ENCODE results near the gene ZNF576. TPM values are rescaled to one million over a fixed set of nuclear protein-coding genes. Genes with fewer than 3 reads are reported as not detected.
A peak's percentile ranks its signal among the peaks of the same experiment; 100 is the strongest.

The ZNF576 gene
- total RNA-seq, 1 donor from 2014 or later = 6.8 TPM

- Histone ChIP-seq H3K9me3 (ENCODE audit: control insufficient read depth in 3 of 3, low read length in 3 of 3) (no peaks in the 10 kb centered on the region), H3K4me3 (ENCODE audit: low read length in 3 of 3) (no peak overlapping the region), H3K27me3 (ENCODE audit: control insufficient read depth in 3 of 3, insufficient read depth in 3 of 3, low read length in 3 of 3) (peaks cover 12 to 26% (median 24%) of the 10 kb centered on the region in 3 donors), H3K9ac (ENCODE audit: low read depth in 1 of 3, low read length in 3 of 3) (no peak overlapping the region), H3K4me1 (ENCODE audit: control insufficient read depth in 3 of 3, insufficient read depth in 3 of 3, low read length in 3 of 3) (peaks cover 7 to 12% (median 9%) of the 10 kb centered on the region in 3 donors), H3K27ac (ENCODE audit: low read depth, low read length) (no peak overlapping the region), H3K36me3 (ENCODE audit: control insufficient read depth in 3 of 3, insufficient read depth in 3 of 3, low read length in 3 of 3) (no peaks in the 10 kb centered on the region)
Measured at GRCh38 chr19:43636121-43636683, 39.8 kb downstream of the ZNF576 start.

- H3K36me3 ChIP-seq (ENCODE audit: control insufficient read depth in 3 of 3, insufficient read depth in 3 of 3, low read length in 3 of 3) = no peaks in the 10 kb centered on the region
- H3K4me1 ChIP-seq (ENCODE audit: control insufficient read depth in 3 of 3, insufficient read depth in 3 of 3, low read length in 3 of 3) = peaks cover 7 to 12% (median 9%) of the 10 kb centered on the region in 3 donors
- no peak overlapping the region for H3K4me3 ChIP-seq (ENCODE audit: low read length in 3 of 3)
- H3K9ac ChIP-seq (ENCODE audit: low read depth in 1 of 3, low read length in 3 of 3) = peak overlapping the region in 1 of 3 donors; percentile 8
- H3K9me3 ChIP-seq (ENCODE audit: control insufficient read depth in 3 of 3, low read length in 3 of 3) = no peaks in the 10 kb centered on the region
- H3K27ac ChIP-seq (ENCODE audit: low read depth, low read length) = no peak overlapping the region
- H3K27me3 ChIP-seq (ENCODE audit: control insufficient read depth in 3 of 3, insufficient read depth in 3 of 3, low read length in 3 of 3) = peaks cover 12 to 29% (median 29%) of the 10 kb centered on the region in 3 donors
Measured at GRCh38 chr19:43638214-43638994, 42.0 kb downstream of the ZNF576 start.

- Histone ChIP-seq H3K9me3 (ENCODE audit: control insufficient read depth in 3 of 3, low read length in 3 of 3) (no peaks in the 10 kb centered on the region), H3K27ac (ENCODE audit: low read depth, low read length) (no peak overlapping the region), H3K4me1 (ENCODE audit: control insufficient read depth in 3 of 3, insufficient read depth in 3 of 3, low read length in 3 of 3) (peaks cover 7 to 12% (median 9%) of the 10 kb centered on the region in 3 donors), H3K36me3 (ENCODE audit: control insufficient read depth in 3 of 3, insufficient read depth in 3 of 3, low read length in 3 of 3) (no peaks in the 10 kb centered on the region), H3K9ac (ENCODE audit: low read depth in 1 of 3, low read length in 3 of 3) (peak overlapping the region in 2 of 3 donors; percentile 32 to 62), H3K27me3 (ENCODE audit: control insufficient read depth in 3 of 3, insufficient read depth in 3 of 3, low read length in 3 of 3) (peaks cover 12 to 29% (median 29%) of the 10 kb centered on the region in 3 donors), H3K4me3 (ENCODE audit: low read length in 3 of 3) (peak overlapping the region; percentile 27 to 41 (median 36))
Measured at GRCh38 chr19:43638995-43639518, 42.7 kb downstream of the ZNF576 start.

- Histone ChIP-seq H3K27me3 (ENCODE audit: control insufficient read depth in 3 of 3, insufficient read depth in 3 of 3, low read length in 3 of 3) (peaks cover 12 to 29% (median 29%) of the 10 kb centered on the region in 3 donors), H3K9ac (ENCODE audit: low read depth in 1 of 3, low read length in 3 of 3) (peak within 1 kb of the TSS; percentile 32 to 62 (median 43)), H3K27ac (ENCODE audit: low read depth, low read length) (no peak within 1 kb of the TSS), H3K36me3 (ENCODE audit: control insufficient read depth in 3 of 3, insufficient read depth in 3 of 3, low read length in 3 of 3) (no peaks in the 10 kb centered on the region), H3K4me1 (ENCODE audit: control insufficient read depth in 3 of 3, insufficient read depth in 3 of 3, low read length in 3 of 3) (peaks cover 7 to 12% (median 9%) of the 10 kb centered on the region in 3 donors), H3K9me3 (ENCODE audit: control insufficient read depth in 3 of 3, low read length in 3 of 3) (no peaks in the 10 kb centered on the region), H3K4me3 (ENCODE audit: low read length in 3 of 3) (peak within 1 kb of the TSS; percentile 63 to 72 (median 67))
Measured at GRCh38 chr19:43639519-43640423, 43.4 kb downstream of the ZNF576 start, which contains the start of gene CADM4. TSS of gene CADM4 (minus strand) at chr19:43639850. CDS start at chr19:43639790, 60 bp downstream.

- H3K9me3 ChIP-seq (ENCODE audit: control insufficient read depth in 3 of 3, low read length in 3 of 3) = no peaks in the 10 kb centered on the region
- peak overlapping the region; percentile 63 to 72 (median 67) for H3K4me3 ChIP-seq (ENCODE audit: low read length in 3 of 3)
- no peak overlapping the region for H3K27ac ChIP-seq (ENCODE audit: low read depth, low read length)
- peaks cover 7 to 12% (median 9%) of the 10 kb centered on the region in 3 donors for H3K4me1 ChIP-seq (ENCODE audit: control insufficient read depth in 3 of 3, insufficient read depth in 3 of 3, low read length in 3 of 3)
- peaks cover 12 to 29% (median 29%) of the 10 kb centered on the region in 3 donors for H3K27me3 ChIP-seq (ENCODE audit: control insufficient read depth in 3 of 3, insufficient read depth in 3 of 3, low read length in 3 of 3)
- H3K9ac ChIP-seq (ENCODE audit: low read depth in 1 of 3, low read length in 3 of 3) = peak overlapping the region; percentile 25 to 43 (median 32)
- H3K36me3 ChIP-seq (ENCODE audit: control insufficient read depth in 3 of 3, insufficient read depth in 3 of 3, low read length in 3 of 3) = no peaks in the 10 kb centered on the region
Measured at GRCh38 chr19:43640424-43640757, 44.0 kb downstream of the ZNF576 start.

- Histone ChIP-seq H3K4me3 (ENCODE audit: low read length in 3 of 3) (no peak overlapping the region), H3K36me3 (ENCODE audit: control insufficient read depth in 3 of 3, insufficient read depth in 3 of 3, low read length in 3 of 3) (no peaks in the 10 kb centered on the region), H3K9ac (ENCODE audit: low read depth in 1 of 3, low read length in 3 of 3) (no peak overlapping the region), H3K27me3 (ENCODE audit: control insufficient read depth in 3 of 3, insufficient read depth in 3 of 3, low read length in 3 of 3) (peaks cover 7 to 29% (median 25%) of the 10 kb centered on the region in 3 donors), H3K9me3 (ENCODE audit: control insufficient read depth in 3 of 3, low read length in 3 of 3) (peaks cover 0 to 2% (median 0%) of the 10 kb centered on the region in 3 donors), H3K27ac (ENCODE audit: low read depth, low read length) (no peak overlapping the region), H3K4me1 (ENCODE audit: control insufficient read depth in 3 of 3, insufficient read depth in 3 of 3, low read length in 3 of 3) (peaks cover 7 to 12% (median 9%) of the 10 kb centered on the region in 3 donors)
Measured at GRCh38 chr19:43641333-43641732, 44.9 kb downstream of the ZNF576 start.

GRCh38 chr19:43642531-43642930 lies 46.1 kb downstream of the ZNF576 start:
- Histone ChIP-seq H3K36me3 (ENCODE audit: control insufficient read depth in 3 of 3, insufficient read depth in 3 of 3, low read length in 3 of 3) (no peaks in the 10 kb centered on the region), H3K4me1 (ENCODE audit: control insufficient read depth in 3 of 3, insufficient read depth in 3 of 3, low read length in 3 of 3) (peaks cover 7 to 12% (median 9%) of the 10 kb centered on the region in 3 donors), H3K9me3 (ENCODE audit: control insufficient read depth in 3 of 3, low read length in 3 of 3) (peaks cover 0 to 4% (median 0%) of the 10 kb centered on the region in 3 donors), H3K4me3 (ENCODE audit: low read length in 3 of 3) (no peak overlapping the region), H3K9ac (ENCODE audit: low read depth in 1 of 3, low read length in 3 of 3) (no peak overlapping the region), H3K27ac (ENCODE audit: low read depth, low read length) (no peak overlapping the region), H3K27me3 (ENCODE audit: control insufficient read depth in 3 of 3, insufficient read depth in 3 of 3, low read length in 3 of 3) (peaks cover 6 to 29% (median 25%) of the 10 kb centered on the region in 3 donors)

- peaks cover 6 to 24% (median 21%) of the 10 kb centered on the region in 3 donors for H3K27me3 ChIP-seq (ENCODE audit: control insufficient read depth in 3 of 3, insufficient read depth in 3 of 3, low read length in 3 of 3)
- H3K9me3 ChIP-seq (ENCODE audit: control insufficient read depth in 3 of 3, low read length in 3 of 3) = peaks cover 0 to 4% (median 0%) of the 10 kb centered on the region in 3 donors
- peaks cover 7 to 12% (median 9%) of the 10 kb centered on the region in 3 donors for H3K4me1 ChIP-seq (ENCODE audit: control insufficient read depth in 3 of 3, insufficient read depth in 3 of 3, low read length in 3 of 3)
- no peak overlapping the region for H3K4me3 ChIP-seq (ENCODE audit: low read length in 3 of 3)
- H3K9ac ChIP-seq (ENCODE audit: low read depth in 1 of 3, low read length in 3 of 3) = no peak overlapping the region
- H3K27ac ChIP-seq (ENCODE audit: low read depth, low read length) = no peak overlapping the region
- no peaks in the 10 kb centered on the region for H3K36me3 ChIP-seq (ENCODE audit: control insufficient read depth in 3 of 3, insufficient read depth in 3 of 3, low read length in 3 of 3)
Measured at GRCh38 chr19:43643326-43643725, 46.9 kb downstream of the ZNF576 start.

- Histone ChIP-seq H3K9me3 (ENCODE audit: control insufficient read depth in 3 of 3, low read length in 3 of 3) (peaks cover 0 to 4% (median 0%) of the 10 kb centered on the region in 3 donors), H3K27ac (ENCODE audit: low read depth, low read length) (no peak overlapping the region), H3K4me1 (ENCODE audit: control insufficient read depth in 3 of 3, insufficient read depth in 3 of 3, low read length in 3 of 3) (peaks cover 7 to 8% (median 7%) of the 10 kb centered on the region in 3 donors), H3K27me3 (ENCODE audit: control insufficient read depth in 3 of 3, insufficient read depth in 3 of 3, low read length in 3 of 3) (peaks cover 6 to 16% (median 12%) of the 10 kb centered on the region in 3 donors), H3K4me3 (ENCODE audit: low read length in 3 of 3) (no peak overlapping the region), H3K36me3 (ENCODE audit: control insufficient read depth in 3 of 3, insufficient read depth in 3 of 3, low read length in 3 of 3) (peaks cover 2 to 8% (median 3%) of the 10 kb centered on the region in 3 donors), H3K9ac (ENCODE audit: low read depth in 1 of 3, low read length in 3 of 3) (no peak overlapping the region)
Measured at GRCh38 chr19:43644181-43644580, 47.8 kb downstream of the ZNF576 start.
